ENCODE data around the gene ELMO1.

The ELMO1 gene

GRCh38 chr7:37368540-37368939 is 80.1 kb downstream of the ELMO1 start:
- no peak for DNase-seq (ENCODE audit: low spot score)

- no peak for DNase-seq (ENCODE audit: low spot score)
Measured at GRCh38 chr7:37367010-37367409, 81.7 kb downstream of the ELMO1 start.

GRCh38 chr7:37366445-37366844 is 82.2 kb downstream of the ELMO1 start:
- no peak for DNase-seq (ENCODE audit: low spot score)

DNA sequence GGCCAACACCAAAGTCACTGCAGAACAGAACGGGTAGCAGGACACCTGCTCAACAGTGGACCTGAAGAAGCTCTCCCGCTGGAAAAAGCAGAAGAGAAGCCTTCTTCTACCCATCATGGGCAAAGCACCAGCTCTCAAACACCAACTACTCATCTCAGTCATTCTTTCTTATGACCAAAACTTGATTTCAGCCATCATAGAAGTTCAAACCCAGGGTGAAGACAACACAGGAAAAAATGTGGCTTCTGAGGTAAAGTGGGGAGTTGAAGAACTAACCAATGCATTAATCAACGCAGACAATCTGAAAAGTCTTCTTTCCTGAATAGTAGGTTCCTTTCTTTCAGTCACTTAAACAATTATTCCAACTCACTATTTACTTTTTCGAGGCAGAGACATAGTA is 83.3 kb downstream of the ELMO1 start:
- DNase-seq (ENCODE audit: low spot score): no peak

GRCh38 chr7:37364856-37365255 is 83.8 kb downstream of the ELMO1 start:
- no peak for DNase-seq (ENCODE audit: low spot score)

DNA sequence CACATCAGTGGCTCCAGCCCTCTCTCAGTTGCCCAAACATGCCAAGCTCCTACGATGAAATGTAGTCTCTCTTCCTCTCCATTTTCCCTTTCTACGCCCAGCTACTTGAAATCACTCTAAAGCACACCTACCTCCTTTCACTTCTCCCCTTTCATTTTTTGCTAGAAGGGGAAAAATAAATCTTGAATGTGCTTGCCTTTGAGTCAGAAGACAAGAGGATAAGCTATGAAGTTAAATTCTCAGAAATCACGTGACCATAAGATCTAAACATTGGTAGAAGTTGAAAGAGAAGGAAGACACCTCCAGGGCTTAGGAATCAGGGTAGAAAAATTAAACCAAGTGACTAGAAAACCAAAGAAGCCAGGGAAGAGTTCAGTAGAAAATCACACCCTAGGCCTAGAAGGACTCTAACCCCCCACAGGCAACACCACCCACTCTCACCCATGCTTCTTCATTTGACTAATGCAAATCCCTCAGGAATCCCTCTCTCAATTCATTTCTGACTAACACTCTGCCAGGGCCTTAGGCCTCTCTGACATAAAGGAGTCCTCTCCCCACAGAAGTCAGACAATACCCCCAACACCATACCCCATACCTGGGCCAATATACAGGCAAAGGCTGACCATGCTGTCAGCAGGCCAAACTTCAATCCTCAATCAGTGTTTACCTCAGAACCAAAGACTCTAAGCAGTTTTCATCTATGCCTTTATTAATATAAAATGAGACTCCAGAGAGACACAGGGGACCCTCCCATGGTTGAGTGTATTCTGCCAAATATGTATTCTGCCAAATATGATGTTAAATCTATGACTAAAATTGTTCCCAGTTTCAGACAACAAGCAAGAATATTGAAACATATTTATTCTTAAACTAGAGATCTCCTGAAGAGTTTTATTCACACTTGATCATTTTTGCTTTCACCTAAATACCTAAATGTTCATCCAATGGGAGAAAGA is 84.8 kb downstream of the ELMO1 start:
- DNase-seq (ENCODE audit: low spot score): no peak

- DNase-seq (ENCODE audit: low spot score): no peak
Measured at GRCh38 chr7:37362802-37363201, 85.9 kb downstream of the ELMO1 start.

DNA sequence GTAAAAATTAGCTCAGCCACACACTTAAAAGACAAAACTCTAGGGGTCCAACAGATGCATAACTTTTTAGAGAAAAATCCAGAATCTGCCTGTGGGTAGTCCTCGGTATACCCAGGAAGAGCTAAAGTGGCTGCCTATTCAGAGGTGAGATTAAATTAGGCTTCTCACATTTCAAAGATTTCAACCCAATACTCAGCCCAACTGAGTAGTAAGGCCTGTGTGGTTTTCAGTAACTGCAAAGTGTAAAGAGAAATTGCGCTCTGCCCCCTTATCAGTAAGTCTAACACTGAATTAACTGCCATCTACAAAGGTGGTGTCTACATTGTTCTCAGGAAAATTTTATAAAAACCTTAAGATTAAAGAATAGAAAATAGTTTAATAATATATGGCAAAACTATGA is 88.2 kb downstream of the ELMO1 start:
- DNase-seq (ENCODE audit: low spot score): no peak

DNA sequence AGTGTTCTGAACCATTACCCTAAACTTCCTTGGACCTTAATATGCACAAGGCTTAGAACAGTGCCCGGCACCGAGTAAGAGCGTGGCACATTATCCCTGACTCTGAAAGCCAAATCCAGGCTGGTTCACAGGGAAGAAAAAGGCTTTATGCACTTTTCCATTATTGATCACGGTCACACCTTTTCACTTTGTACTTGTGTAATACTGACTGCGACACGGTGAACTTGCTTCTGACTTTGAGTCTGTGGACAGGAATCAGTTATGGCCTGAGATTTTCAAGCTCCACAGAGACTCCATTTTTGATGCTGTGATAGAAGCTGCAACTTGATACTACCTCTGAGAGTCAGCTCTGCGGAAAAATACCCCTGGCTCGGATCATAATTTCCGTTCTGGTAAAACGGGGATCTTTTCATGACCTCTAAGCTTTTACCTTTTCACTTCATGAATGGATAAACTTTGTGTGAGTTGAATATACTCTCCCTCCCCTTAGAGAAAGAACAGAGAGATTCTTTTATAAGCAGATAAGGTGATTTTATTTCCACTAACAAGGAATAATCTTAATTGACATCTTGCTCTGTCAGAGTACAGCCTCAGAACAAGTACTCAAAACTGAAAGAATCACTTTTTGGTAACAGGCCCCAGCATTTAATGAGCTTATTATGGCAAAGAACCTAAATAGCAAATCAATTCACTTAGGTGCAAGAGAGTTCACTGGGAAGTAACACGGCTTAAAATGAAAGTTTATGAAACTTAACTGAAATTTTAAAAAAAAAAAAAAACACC is 88.8 kb downstream of the ELMO1 start:
- DNase-seq (ENCODE audit: low spot score): no peak

GRCh38 chr7:37359180-37359579 is 89.5 kb downstream of the ELMO1 start:
- no peak for DNase-seq (ENCODE audit: low spot score)

DNA sequence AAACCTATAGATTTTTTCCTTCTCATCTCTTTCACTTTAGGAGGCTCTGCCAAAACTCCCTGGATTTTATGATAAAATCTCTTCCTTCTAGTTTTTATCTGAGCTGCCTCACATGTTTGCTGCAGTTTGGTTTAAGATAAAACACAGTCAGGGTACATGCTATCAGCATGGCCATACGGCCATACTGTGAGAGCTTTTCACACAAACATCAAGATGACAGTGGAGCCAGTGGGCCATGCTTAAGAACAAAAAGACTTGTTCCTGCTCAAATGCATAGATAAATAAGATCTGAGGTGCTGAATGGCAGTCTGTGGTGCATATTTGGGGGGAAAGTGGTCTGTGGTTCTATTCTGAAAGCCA is 91.0 kb downstream of the ELMO1 start:
- no peak for DNase-seq (ENCODE audit: low spot score)

- no peak for DNase-seq (ENCODE audit: low spot score)
Measured at GRCh38 chr7:37356911-37357636, 91.6 kb downstream of the ELMO1 start.

DNA sequence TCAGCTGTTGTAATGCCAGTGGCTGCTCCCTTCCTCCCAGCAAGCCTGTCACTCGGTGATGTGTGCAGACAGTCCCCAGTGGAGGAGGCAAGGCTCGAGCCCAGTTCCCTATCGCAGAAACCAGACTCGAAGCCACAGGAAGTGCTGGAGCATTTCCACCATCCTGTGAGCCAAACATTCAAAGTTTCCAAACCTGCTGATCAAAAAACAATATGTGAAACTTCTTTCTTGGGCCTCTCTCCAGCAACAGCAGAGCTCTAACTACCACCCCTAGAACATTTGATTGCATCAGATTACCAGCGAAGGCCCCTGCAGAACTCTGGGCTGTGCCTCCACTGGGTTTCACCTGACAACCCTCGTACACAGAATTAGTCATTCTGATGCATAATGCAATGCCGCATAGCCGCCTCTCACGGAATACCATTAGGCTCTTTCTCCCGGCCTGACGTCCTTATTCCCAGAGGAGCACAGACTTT is 94.0 kb downstream of the ELMO1 start:
- DNase-seq (ENCODE audit: low spot score): peak; percentile 9

DNA sequence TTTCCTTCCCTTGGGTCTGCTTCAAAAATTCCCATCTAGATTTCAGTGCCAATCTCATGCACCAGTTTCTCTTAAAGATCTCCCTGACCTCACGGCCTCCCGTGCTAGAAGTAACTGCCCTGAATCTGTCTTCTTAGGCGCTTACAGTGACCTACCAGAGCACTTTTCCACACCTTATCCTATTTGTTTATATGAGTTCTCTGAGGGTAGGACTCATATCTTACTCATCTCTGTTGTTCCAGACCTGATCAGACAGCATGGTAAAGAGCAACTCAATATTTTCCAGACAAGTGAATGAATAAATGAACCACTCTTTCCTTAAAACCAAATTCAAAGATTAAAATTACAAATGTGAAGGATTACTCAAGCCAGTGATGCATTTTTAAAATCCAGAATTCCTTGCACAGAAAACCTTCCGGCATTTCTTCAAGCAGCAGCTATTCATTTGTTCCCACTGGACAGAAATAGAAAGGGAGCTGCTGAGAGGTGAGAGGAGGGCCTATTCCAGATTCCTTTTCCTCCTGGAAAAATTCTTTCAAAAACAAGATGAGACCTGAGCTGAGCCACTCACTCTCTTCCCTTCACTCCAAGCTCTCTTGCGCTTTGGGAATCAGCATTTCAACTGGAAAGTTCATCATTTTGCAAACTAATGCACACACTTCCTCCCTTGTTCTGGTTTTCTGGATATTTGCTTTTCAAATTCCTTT is 94.6 kb downstream of the ELMO1 start:
- no peak for DNase-seq (ENCODE audit: low spot score)

GRCh38 chr7:37352974-37353948 is 95.4 kb downstream of the ELMO1 start:
- DNase-seq (ENCODE audit: low spot score): peak; percentile 33

DNA sequence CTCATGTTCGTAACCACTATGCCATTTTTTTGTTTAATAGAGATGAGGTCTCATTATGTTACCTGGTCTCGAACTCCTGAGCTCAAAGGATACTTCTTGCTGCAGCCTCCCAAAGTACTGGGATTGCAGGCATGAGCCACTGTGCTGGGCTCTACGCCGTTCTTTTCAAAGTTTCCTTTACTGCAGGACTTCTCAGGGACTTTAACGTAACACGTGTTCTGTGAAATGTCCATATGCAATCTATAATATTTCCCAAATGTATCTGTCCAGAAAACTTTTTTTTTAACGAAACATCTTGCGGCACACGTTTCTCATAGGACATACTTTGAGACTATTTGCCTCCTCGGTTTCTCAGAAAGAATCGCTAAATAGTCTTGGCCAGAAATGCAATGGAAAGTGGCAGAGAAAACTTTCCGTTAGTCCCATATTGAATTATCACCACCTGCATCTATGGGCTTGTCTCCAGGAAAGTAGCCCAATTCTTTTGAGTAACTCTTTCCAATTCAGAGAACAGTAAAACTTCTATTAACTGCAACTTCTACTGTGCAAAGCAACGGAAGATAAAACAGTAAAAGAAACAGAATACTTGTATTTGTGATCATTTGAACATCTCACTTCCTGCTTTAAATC is 96.3 kb downstream of the ELMO1 start:
- DNase-seq (ENCODE audit: low spot score): no peak

- DNase-seq (ENCODE audit: low spot score): no peak
Measured at GRCh38 chr7:37351716-37352115, 96.9 kb downstream of the ELMO1 start.

DNA sequence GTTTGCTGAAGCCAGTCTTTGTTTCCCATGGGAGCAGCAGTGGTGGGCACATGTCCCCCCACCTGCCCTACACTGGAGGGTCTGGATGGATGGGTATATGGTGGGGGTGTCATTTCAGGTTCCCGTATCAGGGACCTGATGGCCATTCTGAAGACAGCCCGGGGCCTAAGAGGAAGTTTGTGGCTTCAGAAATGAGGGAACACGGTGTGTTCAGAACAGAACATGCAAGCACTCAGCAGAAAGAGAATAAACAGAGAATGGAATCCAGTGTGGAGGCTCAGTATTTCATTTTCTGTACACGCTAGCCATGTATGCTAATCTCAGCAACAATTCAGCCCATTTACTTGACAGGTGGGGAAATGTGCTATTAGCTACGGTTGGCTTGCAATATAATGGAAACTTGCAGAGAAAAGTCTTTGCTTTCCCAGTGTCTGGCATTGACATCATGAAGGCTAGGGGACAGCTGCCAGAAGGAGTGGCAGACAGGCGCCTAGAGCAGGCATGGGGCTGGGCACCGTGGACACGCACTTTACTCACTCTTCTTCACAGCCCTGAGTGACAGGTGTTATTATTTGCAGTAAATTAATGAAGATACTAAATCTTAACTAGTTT is 98.6 kb downstream of the ELMO1 start:
- DNase-seq (ENCODE audit: low spot score): no peak

GRCh38 chr7:37348982-37349381 is 99.7 kb downstream of the ELMO1 start:
- no peak for DNase-seq (ENCODE audit: low spot score)

GRCh38 chr7:37346761-37347160 is 101.9 kb downstream of the ELMO1 start:
- DNase-seq (ENCODE audit: low spot score): no peak
